Body of pancreas (tissue), 4 donors: ENCODE data around the gene COX6A2.

Experiments used
- CTCF ChIP-seq, 7 experiments: fragments of 450-650 bp in 4 of 7; fragments of 200-600 bp in 3 of 7; sonication (generic) in 3 of 7; IDR thresholded peaks; one replicate each; pipeline ENCODE4 v1.5.1; 2016 to 2019; ENCODE audit warnings: antibody characterized with exemption in 7 of 7
- POLR2A ChIP-seq, 3 donors: fragments of 450-650 bp; IDR thresholded peaks; one replicate each; pipeline ENCODE4 v1.6.1; 2016; ENCODE audit warnings: antibody characterized with exemption in 3 of 3, mild to moderate bottlenecking in 2 of 3

- TF ChIP-seq CTCF (IDR thresholded peaks at IDR 0.05) (no peak), POLR2A (IDR thresholded peaks at IDR 0.05) (no peak)
Measured at GRCh38 chr16:31380201-31380600, 48.0 kb downstream of the COX6A2 start.
